Stomach (tissue), 4 donors: ENCODE measurements around the gene RTN4RL1.

Source experiments
- POLR2A ChIP-seq, 4 donors: fragments of 450-650 bp; IDR thresholded peaks; one replicate each; pipeline ENCODE4 v1.6.1; 2016; ENCODE audit warnings: antibody characterized with exemption in 4 of 4, control low read depth in 2 of 4, mild to moderate bottlenecking in 1 of 4, moderate library complexity in 1 of 4
- POLR2AphosphoS5 ChIP-seq, 3 donors: sonication (generic); formaldehyde crosslinking; IDR thresholded peaks; one replicate each; pipeline ENCODE4 v1.6.1; 2016; ENCODE audit warnings: antibody characterized with exemption in 3 of 3
- TF ChIP-seq, protein P1 (sequence below), 7 experiments: fragments of 450-650 bp in 4 of 7; fragments of 200-600 bp in 3 of 7; sonication (generic) in 3 of 7; IDR thresholded peaks; one replicate each; pipeline ENCODE4 v1.5.1; 2016 to 2019; ENCODE audit warnings: antibody characterized with exemption in 7 of 7, control low read depth in 2 of 7, mild to moderate bottlenecking in 1 of 7

DNA sequence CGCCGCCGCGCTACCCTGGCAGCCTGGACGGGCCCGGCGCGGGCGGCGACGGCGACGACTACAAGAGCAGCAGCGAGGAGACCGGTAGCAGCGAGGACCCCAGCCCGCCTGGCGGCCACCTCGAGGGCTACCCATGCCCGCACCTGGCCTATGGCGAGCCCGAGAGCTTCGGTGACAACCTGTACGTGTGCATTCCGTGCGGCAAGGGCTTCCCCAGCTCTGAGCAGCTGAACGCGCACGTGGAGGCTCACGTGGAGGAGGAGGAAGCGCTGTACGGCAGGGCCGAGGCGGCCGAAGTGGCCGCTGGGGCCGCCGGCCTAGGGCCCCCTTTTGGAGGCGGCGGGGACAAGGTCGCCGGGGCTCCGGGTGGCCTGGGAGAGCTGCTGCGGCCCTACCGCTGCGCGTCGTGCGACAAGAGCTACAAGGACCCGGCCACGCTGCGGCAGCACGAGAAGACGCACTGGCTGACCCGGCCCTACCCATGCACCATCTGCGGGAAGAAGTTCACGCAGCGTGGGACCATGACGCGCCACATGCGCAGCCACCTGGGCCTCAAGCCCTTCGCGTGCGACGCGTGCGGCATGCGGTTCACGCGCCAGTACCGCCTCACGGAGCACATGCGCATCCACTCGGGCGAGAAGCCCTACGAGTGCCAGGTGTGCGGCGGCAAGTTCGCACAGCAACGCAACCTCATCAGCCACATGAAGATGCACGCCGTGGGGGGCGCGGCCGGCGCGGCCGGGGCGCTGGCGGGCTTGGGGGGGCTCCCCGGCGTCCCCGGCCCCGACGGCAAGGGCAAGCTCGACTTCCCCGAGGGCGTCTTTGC, 32.8 kb upstream of the RTN4RL1 start:
- TF ChIP-seq, protein P1, sequence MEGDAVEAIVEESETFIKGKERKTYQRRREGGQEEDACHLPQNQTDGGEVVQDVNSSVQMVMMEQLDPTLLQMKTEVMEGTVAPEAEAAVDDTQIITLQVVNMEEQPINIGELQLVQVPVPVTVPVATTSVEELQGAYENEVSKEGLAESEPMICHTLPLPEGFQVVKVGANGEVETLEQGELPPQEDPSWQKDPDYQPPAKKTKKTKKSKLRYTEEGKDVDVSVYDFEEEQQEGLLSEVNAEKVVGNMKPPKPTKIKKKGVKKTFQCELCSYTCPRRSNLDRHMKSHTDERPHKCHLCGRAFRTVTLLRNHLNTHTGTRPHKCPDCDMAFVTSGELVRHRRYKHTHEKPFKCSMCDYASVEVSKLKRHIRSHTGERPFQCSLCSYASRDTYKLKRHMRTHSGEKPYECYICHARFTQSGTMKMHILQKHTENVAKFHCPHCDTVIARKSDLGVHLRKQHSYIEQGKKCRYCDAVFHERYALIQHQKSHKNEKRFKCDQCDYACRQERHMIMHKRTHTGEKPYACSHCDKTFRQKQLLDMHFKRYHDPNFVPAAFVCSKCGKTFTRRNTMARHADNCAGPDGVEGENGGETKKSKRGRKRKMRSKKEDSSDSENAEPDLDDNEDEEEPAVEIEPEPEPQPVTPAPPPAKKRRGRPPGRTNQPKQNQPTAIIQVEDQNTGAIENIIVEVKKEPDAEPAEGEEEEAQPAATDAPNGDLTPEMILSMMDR (IDR thresholded peaks at IDR 0.05), result no peak
- no peak for TF ChIP-seq POLR2A (IDR thresholded peaks at IDR 0.05)
- TF ChIP-seq POLR2AphosphoS5 (IDR thresholded peaks at IDR 0.05), result no peak
